ENCODE measurements around the gene MBP.

The MBP gene

GRCh38 chr18:77102259-77103040 is 30.1 kb downstream of the MBP start:
- Histone ChIP-seq H3K36me3 (ENCODE audit: control insufficient read depth in 5 of 5, insufficient read depth in 5 of 5, low read length in 5 of 5) (peaks cover 0 to 7% (median 0%) of the 10 kb centered on the region in 5 donors), H3K4me3 (ENCODE audit: low read depth in 1 of 5, low read length in 5 of 5) (no peak overlapping the region), H3K9me3 (ENCODE audit: control insufficient read depth in 5 of 5, low read length in 5 of 5) (no peaks in the 10 kb centered on the region), H3K4me1 (ENCODE audit: control insufficient read depth in 5 of 5, insufficient read depth in 5 of 5, low read length in 5 of 5) (peaks cover 9 to 95% (median 76%) of the 10 kb centered on the region in 5 donors), H3K9ac (ENCODE audit: low read length in 5 of 5) (peak overlapping the region in 1 of 5 donors; percentile 17), H3K27ac (ENCODE audit: low read depth, low read length) (peak overlapping the region; percentile 77), H3K27me3 (ENCODE audit: control insufficient read depth in 5 of 5, insufficient read depth in 4 of 5, low read length in 5 of 5) (peaks cover 0 to 31% (median 0%) of the 10 kb centered on the region in 5 donors)

- peaks cover 0 to 7% (median 0%) of the 10 kb centered on the region in 5 donors for H3K36me3 ChIP-seq (ENCODE audit: control insufficient read depth in 5 of 5, insufficient read depth in 5 of 5, low read length in 5 of 5)
- peaks cover 5 to 92% (median 72%) of the 10 kb centered on the region in 5 donors for H3K4me1 ChIP-seq (ENCODE audit: control insufficient read depth in 5 of 5, insufficient read depth in 5 of 5, low read length in 5 of 5)
- no peaks in the 10 kb centered on the region for H3K9me3 ChIP-seq (ENCODE audit: control insufficient read depth in 5 of 5, low read length in 5 of 5)
- peak overlapping the region in 3 of 5 donors; percentile 11 to 20 (median 20) for H3K4me3 ChIP-seq (ENCODE audit: low read depth in 1 of 5, low read length in 5 of 5)
- H3K9ac ChIP-seq (ENCODE audit: low read length in 5 of 5), result peak overlapping the region in 3 of 5 donors; percentile 7 to 17 (median 16)
- H3K27me3 ChIP-seq (ENCODE audit: control insufficient read depth in 5 of 5, insufficient read depth in 4 of 5, low read length in 5 of 5), result peaks cover 0 to 29% (median 0%) of the 10 kb centered on the region in 5 donors
- H3K27ac ChIP-seq (ENCODE audit: low read depth, low read length), result peak overlapping the region; percentile 77
Measured at GRCh38 chr18:77101410-77102258, 30.9 kb downstream of the MBP start.

GRCh38 chr18:77100751-77101355 is 31.7 kb downstream of the MBP start:
- H3K4me3 ChIP-seq (ENCODE audit: low read depth in 1 of 5, low read length in 5 of 5), result peak overlapping the region in 3 of 5 donors; percentile 5 to 20 (median 20)
- H3K4me1 ChIP-seq (ENCODE audit: control insufficient read depth in 5 of 5, insufficient read depth in 5 of 5, low read length in 5 of 5), result peaks cover 5 to 84% (median 65%) of the 10 kb centered on the region in 5 donors
- H3K36me3 ChIP-seq (ENCODE audit: control insufficient read depth in 5 of 5, insufficient read depth in 5 of 5, low read length in 5 of 5), result peaks cover 0 to 7% (median 0%) of the 10 kb centered on the region in 5 donors
- H3K27me3 ChIP-seq (ENCODE audit: control insufficient read depth in 5 of 5, insufficient read depth in 4 of 5, low read length in 5 of 5), result peaks cover 0 to 29% (median 0%) of the 10 kb centered on the region in 5 donors
- no peaks in the 10 kb centered on the region for H3K9me3 ChIP-seq (ENCODE audit: control insufficient read depth in 5 of 5, low read length in 5 of 5)
- H3K27ac ChIP-seq (ENCODE audit: low read depth, low read length), result peak overlapping the region; percentile 72
- H3K9ac ChIP-seq (ENCODE audit: low read length in 5 of 5), result peak overlapping the region in 2 of 5 donors; percentile 7 to 16

GRCh38 chr18:77099485-77100370 is 32.9 kb downstream of the MBP start:
- Histone ChIP-seq H3K27ac (ENCODE audit: low read depth, low read length) (no peak overlapping the region), H3K4me3 (ENCODE audit: low read depth in 1 of 5, low read length in 5 of 5) (no peak overlapping the region), H3K9ac (ENCODE audit: low read length in 5 of 5) (no peak overlapping the region), H3K4me1 (ENCODE audit: control insufficient read depth in 5 of 5, insufficient read depth in 5 of 5, low read length in 5 of 5) (peaks cover 5 to 79% (median 58%) of the 10 kb centered on the region in 5 donors), H3K36me3 (ENCODE audit: control insufficient read depth in 5 of 5, insufficient read depth in 5 of 5, low read length in 5 of 5) (peaks cover 0 to 17% (median 0%) of the 10 kb centered on the region in 5 donors), H3K9me3 (ENCODE audit: control insufficient read depth in 5 of 5, low read length in 5 of 5) (no peaks in the 10 kb centered on the region), H3K27me3 (ENCODE audit: control insufficient read depth in 5 of 5, insufficient read depth in 4 of 5, low read length in 5 of 5) (peaks cover 0 to 29% (median 0%) of the 10 kb centered on the region in 5 donors)

GRCh38 chr18:77098538-77099174 is 33.9 kb downstream of the MBP start:
- Histone ChIP-seq H3K36me3 (ENCODE audit: control insufficient read depth in 5 of 5, insufficient read depth in 5 of 5, low read length in 5 of 5) (peaks cover 0 to 20% (median 0%) of the 10 kb centered on the region in 5 donors), H3K4me1 (ENCODE audit: control insufficient read depth in 5 of 5, insufficient read depth in 5 of 5, low read length in 5 of 5) (peaks cover 3 to 69% (median 48%) of the 10 kb centered on the region in 5 donors), H3K4me3 (ENCODE audit: low read depth in 1 of 5, low read length in 5 of 5) (peak overlapping the region in 3 of 5 donors; percentile 16 to 29 (median 22)), H3K9me3 (ENCODE audit: control insufficient read depth in 5 of 5, low read length in 5 of 5) (no peaks in the 10 kb centered on the region), H3K27ac (ENCODE audit: low read depth, low read length) (peak overlapping the region; percentile 44), H3K27me3 (ENCODE audit: control insufficient read depth in 5 of 5, insufficient read depth in 4 of 5, low read length in 5 of 5) (peaks cover 0 to 22% (median 0%) of the 10 kb centered on the region in 5 donors), H3K9ac (ENCODE audit: low read length in 5 of 5) (no peak overlapping the region)

GRCh38 chr18:77098029-77098428 is 34.6 kb downstream of the MBP start:
- Histone ChIP-seq H3K9me3 (ENCODE audit: control insufficient read depth in 5 of 5, low read length in 5 of 5) (no peaks in the 10 kb centered on the region), H3K36me3 (ENCODE audit: control insufficient read depth in 5 of 5, insufficient read depth in 5 of 5, low read length in 5 of 5) (peaks cover 0 to 17% (median 0%) of the 10 kb centered on the region in 5 donors), H3K9ac (ENCODE audit: low read length in 5 of 5) (no peak overlapping the region), H3K4me3 (ENCODE audit: low read depth in 1 of 5, low read length in 5 of 5) (peak overlapping the region in 1 of 5 donors; percentile 29), H3K27me3 (ENCODE audit: control insufficient read depth in 5 of 5, insufficient read depth in 4 of 5, low read length in 5 of 5) (peaks cover 0 to 22% (median 0%) of the 10 kb centered on the region in 5 donors), H3K4me1 (ENCODE audit: control insufficient read depth in 5 of 5, insufficient read depth in 5 of 5, low read length in 5 of 5) (peaks cover 3 to 62% (median 48%) of the 10 kb centered on the region in 5 donors), H3K27ac (ENCODE audit: low read depth, low read length) (peak overlapping the region; percentile 44)

- H3K27me3 ChIP-seq (ENCODE audit: control insufficient read depth in 5 of 5, insufficient read depth in 4 of 5, low read length in 5 of 5), result peaks cover 0 to 22% (median 0%) of the 10 kb centered on the region in 5 donors
- no peak overlapping the region for H3K4me3 ChIP-seq (ENCODE audit: low read depth in 1 of 5, low read length in 5 of 5)
- H3K36me3 ChIP-seq (ENCODE audit: control insufficient read depth in 5 of 5, insufficient read depth in 5 of 5, low read length in 5 of 5), result peaks cover 0 to 17% (median 0%) of the 10 kb centered on the region in 5 donors
- no peak overlapping the region for H3K9ac ChIP-seq (ENCODE audit: low read length in 5 of 5)
- H3K27ac ChIP-seq (ENCODE audit: low read depth, low read length), result no peak overlapping the region
- H3K4me1 ChIP-seq (ENCODE audit: control insufficient read depth in 5 of 5, insufficient read depth in 5 of 5, low read length in 5 of 5), result peaks cover 3 to 55% (median 45%) of the 10 kb centered on the region in 5 donors
- no peaks in the 10 kb centered on the region for H3K9me3 ChIP-seq (ENCODE audit: control insufficient read depth in 5 of 5, low read length in 5 of 5)
Measured at GRCh38 chr18:77096936-77097886, 35.4 kb downstream of the MBP start.

All from subcutaneous abdominal adipose tissue (tissue), 5 donors.